Measurements from ENCODE around the gene ZNHIT3.
"Not testable (repeated sequence)": the region's sequence is repeated elsewhere in the genome, so short reads cannot be mapped to it uniquely, and the experiment has no call there.

The ZNHIT3 gene

GRCh38 chr17:36486204-36487194 is at the start of gene ZNHIT3:
Gene ZNHIT3, plus strand, starts transcription at chr17:36486681. Its CDS starts 19 bp downstream, at chr17:36486700.
- DNase-seq (ENCODE audit: low spot score): peak; percentile 95

DNA sequence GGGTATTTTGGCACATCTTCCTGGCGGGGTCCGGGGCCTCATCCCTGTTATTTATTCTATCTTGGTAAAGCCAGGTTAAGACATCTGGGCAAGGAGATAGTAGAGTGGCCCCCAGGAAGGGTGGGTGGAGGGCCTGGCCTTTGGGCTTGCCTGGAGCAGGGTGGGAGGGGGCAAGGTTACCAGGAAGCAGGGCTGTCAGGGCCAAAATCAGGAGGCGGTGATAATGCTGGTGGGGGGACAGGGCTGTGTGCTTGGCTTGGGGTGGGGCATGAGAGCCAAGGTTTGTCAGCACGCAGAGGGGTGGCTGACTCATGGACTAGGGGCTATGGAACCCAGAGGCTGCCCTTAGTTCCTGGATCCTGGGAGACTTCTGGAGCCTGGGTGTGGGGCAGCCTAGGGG is 44.7 kb upstream of the ZNHIT3 start:
- not testable (repeated sequence) for DNase-seq (ENCODE audit: low spot score)

GRCh38 chr17:36443777-36444176 is 42.7 kb upstream of the ZNHIT3 start:
- DNase-seq (ENCODE audit: low spot score): no peak

DNA sequence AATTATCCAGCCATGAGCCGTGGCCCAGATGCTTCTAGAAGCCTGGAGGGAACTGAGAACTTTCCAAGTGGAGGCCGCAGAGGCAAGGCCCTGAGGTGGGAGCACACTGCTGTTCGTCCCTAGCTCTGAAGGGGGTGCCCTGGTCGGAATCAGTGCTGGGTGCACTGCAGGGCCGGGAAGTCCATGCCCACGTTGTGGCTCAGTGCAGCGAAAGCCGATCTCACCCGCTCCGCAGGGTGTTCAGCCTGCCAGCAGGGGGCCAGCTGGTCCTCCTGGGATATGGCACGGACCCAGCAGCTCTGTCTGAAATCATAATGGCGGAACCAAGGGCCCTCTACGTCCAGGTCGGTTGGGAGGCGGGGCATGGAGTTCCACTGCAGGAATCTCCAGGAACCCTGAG is 36.5 kb upstream of the ZNHIT3 start:
- not testable (repeated sequence) for DNase-seq (ENCODE audit: low spot score)

DNA sequence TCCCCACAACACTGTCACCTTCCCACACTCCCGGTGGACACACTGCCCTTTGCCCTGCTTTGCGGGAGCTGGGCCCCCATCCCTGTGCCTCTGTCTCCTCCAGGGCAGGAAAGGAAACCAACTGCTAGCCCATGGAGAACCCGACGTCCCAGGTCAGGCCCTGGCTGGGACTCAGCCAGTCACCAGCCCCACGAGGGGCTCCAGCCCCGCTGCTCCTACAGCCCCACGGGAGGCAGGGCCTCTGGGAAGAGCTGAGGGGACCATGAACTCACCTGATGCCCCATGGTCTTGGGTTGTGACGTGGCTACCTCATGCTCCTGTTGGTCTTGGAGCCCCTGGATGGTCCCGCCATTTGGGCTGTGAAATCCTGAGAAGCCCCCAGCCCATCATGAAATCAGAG is 33.6 kb upstream of the ZNHIT3 start:
- not testable (repeated sequence) for DNase-seq (ENCODE audit: low spot score)

DNA sequence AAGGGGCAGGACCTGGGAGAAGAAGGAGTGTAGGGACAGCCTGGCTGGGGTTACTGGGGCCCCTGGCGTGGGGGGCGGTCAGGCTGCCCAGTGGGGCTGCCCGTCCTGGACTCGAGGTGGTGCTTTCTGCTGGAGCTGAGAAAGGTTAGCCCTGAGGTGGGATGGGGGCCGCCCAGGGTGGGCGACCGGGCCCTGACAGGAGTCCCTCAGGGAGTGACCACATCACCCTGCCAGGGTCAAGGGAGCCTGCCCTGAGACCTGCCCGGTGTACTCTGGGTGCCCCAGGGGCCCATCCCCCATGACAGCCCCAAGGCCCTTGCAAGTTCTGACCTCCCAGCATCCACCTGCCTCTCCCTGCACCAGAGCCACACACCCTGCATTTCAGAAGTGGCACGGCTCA is 28.8 kb upstream of the ZNHIT3 start:
- not testable (repeated sequence) for DNase-seq (ENCODE audit: low spot score)

DNA sequence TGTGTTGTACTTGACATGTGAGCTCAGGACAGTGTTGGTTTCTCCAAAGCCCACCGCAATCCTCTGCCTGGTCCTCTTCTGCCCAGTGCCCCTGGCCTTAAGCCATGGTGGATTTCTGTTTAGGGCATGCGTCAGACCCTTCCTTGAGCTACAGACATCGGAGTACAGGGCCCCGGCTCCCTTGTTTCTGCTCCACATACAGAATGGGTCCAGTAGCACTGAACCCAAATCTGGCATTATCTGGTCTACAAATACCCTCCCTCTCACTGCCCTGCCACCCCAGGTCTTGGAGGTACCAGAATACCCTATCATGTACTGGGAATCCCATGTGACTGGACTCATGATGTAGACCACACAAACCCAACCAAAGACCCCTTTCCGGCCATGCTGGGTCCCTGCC is 27.4 kb upstream of the ZNHIT3 start:
- no peak for DNase-seq (ENCODE audit: low spot score)

DNA sequence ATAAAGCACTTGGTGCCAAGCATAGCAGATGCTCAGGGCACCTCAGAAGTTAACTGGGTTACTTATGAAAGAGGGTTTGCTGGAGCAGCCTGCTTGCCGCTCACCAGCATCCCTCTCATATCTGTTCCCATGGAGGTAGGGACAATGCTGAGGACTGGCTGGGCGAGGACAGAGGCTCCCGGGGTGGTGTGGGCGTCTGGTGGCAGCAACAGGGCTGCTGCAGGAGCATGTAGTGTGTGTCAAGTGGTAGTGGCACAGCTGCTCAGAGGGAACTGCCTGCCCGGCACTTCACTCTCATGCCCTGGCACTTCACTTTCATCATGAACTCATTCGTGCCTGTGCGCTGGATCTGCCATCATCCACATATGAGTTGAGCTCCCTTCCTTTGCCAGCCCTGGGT is 26.9 kb upstream of the ZNHIT3 start:
- DNase-seq (ENCODE audit: low spot score): no peak

DNA sequence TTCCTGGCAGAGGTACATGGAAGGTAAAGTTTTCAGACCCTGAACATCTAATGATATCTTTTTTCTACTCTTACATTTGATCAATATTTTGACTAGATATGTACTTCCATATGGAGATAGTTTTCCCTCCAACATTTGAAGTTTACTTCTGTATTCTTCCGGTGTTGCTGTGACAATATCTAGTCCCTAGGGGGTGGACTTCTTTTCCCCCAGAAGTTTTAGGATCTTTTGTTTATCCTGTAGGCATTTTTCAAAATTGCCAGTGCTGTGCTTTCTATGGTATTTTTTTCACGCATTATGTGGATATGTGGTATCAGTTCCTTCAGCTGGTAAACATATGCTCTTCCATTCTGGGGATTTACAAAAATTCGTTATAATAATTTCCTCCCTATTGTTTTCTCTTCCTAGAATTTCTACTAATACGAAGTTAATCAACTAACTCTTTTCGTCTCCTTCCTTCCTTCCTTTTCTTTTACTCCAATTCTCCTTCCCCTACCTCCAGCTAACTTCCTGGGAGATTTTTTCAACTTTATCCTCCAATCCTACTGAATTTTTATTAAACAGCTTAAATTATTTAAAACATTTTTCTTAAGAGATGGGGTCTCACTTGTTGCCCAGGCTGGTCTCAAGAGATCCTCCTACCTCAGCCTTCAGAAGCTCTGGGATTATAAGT is 26.1 kb upstream of the ZNHIT3 start:
- DNase-seq (ENCODE audit: low spot score): no peak

DNA sequence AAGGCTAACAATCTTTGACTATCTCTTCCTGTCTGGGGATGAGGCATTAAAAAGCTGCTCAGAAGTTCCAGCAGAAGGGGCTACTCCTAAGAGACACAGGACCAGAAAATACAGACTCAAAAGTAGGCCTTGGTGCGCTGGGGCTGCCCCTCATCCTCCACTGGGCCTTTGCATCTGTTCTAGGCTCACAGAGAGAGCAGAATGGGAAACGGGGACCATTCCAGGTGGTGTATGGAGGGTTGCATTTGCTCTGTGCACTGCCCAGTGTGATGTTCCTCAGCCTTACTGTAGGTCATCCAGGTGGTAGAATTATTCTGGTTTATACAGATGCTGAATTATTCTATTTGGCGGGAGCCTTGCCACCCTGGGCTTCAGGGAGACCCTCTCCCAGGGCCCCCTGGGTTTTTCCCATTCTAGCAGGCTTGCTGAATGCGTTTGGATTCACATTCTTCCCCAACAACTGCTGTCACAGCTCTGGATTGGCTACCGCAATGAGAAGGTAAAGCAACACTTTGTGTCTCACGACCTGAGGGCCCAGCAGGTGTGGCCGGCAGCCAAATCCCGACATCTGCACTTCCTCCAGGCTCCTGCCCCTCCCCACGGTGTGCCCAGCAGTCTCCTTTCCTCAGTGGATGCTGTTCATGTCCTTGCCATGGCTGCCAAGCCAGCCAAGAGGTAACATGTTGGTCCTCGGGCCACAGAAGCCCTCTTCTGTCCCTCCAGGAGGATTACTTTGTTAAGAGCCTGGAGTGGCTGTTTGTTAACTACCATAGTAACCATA is 25.0 kb upstream of the ZNHIT3 start:
- no peak for DNase-seq (ENCODE audit: low spot score)

DNA sequence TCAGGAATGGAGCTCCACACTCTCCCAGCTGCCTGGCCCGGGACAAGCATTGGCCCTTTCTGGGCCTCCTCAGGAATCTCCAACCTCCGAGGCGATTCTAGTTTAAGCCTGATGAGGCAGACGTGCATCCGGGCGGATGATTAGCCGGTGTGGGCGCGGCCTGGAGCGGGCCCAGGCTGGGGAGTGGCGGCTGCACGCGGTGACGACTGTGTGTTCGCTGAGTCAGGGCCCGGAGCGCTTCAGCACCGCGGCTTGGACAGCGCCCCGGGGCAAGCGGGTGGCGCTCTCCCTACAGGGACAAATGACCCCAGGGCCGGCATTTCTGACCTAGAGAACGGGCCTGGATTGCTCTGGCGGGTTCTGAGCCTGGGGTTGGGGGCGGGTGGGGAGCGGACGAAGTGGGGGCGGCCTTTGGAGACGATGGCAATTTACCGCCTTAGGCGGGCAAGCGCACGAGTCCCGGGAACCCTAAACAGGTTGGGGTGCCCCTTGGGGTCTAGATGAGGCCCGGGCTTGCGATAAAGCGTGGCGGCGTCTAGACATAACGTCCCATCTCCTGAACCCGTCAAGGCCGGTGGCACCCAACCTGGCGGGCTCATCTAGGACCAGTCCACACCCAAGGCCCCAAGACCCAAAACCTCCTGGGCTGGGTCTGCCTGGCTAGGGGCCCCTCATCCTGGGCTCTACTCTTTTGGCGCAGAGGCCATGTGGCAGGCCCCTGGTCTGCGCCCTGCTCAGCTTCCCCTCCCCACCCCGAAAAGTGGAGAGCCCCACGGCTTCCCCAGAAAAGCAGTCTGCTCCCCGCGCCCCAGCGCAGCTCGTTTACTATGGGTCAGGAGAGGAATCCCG is 22.3 kb upstream of the ZNHIT3 start:
- DNase-seq (ENCODE audit: low spot score): peak; percentile 78

GRCh38 chr17:36464765-36465088 is 21.8 kb upstream of the ZNHIT3 start:
- DNase-seq (ENCODE audit: low spot score): no peak

DNA sequence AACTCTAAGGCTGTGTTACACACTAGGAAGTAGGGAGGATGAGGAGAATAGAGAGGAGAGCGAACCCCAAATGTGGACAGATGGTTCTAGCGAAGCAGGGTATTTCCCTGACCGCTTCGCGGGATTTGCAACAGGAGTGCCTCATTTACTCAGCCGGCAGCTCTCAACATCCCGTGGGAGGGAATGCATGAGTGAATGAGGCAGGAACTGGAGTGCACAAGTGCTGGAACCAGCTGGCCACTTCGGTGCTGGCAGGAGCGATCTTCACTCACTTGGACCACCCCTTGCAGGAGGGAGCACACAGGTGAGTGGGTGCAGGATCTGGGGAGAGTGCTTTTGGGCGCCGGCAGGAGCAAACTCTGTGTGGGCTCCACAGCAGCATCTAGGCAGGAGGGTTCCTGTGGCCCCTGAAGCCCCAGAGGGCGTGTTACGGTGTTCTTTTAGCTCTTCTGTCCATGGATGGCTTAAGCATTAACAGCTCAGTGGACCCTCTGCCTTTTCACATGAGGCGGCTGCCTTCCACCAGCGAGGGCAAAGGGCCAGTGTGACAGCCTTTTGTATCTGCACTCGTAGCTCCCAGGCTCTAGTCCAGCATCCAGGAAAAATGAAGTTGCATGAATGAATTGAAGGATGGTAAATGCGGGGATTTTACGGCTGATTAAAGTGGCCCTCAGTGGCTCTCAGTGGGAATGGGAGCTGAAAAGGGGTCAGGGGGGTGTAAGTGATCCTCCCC is 17.4 kb upstream of the ZNHIT3 start:
- DNase-seq (ENCODE audit: low spot score): no peak

GRCh38 chr17:36469733-36470132 is 16.7 kb upstream of the ZNHIT3 start:
- DNase-seq (ENCODE audit: low spot score): no peak

DNA sequence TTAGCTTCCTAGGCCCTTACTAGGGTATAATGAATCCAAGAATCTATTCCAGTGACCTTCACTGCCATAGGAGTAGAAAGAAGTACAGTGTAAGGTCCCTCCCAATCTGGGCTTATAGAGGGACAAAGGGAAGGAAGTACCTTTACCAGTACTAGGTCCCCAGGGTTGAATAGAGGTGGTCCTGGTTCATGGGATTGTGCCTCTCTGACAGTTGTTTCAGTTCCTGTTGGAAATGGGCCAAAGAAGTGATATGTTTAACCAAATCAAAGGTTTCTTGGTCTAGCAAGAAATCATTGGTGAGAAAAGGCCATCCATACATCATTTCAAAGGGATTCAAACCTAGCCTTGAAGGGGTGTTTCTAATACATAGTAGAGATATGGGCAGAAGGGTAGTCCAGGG is 16.0 kb upstream of the ZNHIT3 start:
- no peak for DNase-seq (ENCODE audit: low spot score)

GRCh38 chr17:36474571-36474970 is 11.9 kb upstream of the ZNHIT3 start:
- DNase-seq (ENCODE audit: low spot score): no peak

DNA sequence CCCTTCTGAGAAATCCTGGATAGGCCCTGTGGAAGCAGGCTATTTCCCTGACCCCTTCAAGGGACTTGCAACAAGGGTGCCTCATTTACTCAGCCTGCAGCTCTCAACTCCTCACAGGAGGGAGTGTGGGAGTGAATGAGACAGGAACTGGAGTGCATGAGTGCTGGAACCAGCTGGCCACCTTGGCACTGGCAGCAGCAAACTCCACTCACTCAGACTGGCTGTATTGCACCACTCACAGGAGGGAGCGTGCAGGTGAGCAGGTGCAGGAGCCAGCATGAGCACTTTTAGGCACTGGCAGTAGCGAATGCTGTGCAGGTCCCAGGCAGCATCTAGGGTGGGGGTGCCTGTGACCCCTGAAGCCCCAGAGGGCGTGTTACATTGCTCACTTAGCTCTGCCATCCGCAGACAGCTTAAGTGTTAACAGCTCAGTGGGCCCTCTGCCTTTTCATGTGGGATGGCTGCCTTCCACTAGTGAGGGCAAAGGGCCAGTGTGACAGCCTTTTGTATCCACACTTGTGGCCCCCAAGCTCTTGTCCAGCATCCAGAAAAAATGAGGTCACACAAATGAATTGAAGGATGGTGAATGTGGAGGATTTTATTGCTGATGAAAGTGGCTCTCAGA is 11.0 kb upstream of the ZNHIT3 start:
- no peak for DNase-seq (ENCODE audit: low spot score)

- DNase-seq (ENCODE audit: low spot score): no peak
Observed at GRCh38 chr17:36481829-36482228, 4.7 kb upstream of the ZNHIT3 start.

DNA sequence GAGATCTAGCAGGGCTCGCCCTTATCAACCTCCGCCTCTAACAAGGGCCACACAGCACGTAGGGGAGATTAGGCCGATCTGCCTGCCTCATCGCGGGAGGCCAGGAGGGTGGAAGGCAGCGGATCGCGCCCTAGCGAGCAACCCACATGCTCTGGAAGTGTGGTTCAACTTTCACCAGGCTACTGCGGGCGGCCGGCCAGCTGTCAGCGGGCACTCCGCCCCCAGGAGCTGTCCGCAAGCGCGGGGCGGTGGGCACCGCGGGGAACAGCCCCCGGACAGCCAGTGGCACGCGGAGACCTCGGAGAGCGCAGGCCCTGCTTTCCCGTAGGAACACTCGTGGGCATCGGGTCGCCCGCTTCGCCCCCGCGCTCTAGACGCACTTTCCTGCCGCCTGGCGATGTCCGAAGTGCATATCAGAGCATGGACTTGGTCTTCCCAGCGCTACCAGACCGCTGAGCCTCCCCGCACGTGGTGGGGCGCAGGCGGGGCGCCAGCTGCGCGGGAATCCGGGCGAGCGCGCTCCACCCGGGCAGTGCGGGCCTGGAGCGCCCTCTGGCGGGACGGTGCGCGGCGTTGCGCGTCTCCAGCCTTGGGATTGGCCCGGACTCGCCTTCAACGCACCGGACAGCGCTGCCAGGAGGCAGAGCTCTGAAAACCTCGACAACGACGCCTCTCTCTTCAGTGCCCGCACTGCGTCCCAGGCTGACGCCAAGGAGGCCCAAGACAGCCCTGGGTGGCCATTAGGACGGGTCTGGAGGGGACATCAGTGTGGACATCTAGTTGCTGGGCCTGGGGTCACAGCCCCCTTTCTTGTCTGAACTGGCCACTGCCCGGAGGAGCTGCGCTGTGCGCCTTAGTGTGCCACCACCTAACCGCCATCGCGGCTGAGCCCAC is 3.6 kb upstream of the ZNHIT3 start:
- peak; percentile 89 for DNase-seq (ENCODE audit: low spot score)
